HL-60/S4 treated with retinoic acid at 250 ng/mL for 4 days and 3 days (cell line): ENCODE data around the gene TMEM164.

Experiments
- in situ Hi-C: fragments of 300-500 bp; cut with MboI; formaldehyde crosslinking; loops from 2 replicates; pipeline ENCODE4 v1.7.0; 2022; ENCODE audit warnings: low sequenced_read_pairs

The TMEM164 gene

GRCh38 chrX:110161361-110161686 lies 158.4 kb downstream of the TMEM164 start:
- in situ Hi-C loops = loop anchor here (10.0 kb wide), 1 partner anchor 243 kb away; no protein-coding TSS in a partner anchor

GRCh38 chrX:110162131-110162530 lies 159.2 kb downstream of the TMEM164 start:
- in situ Hi-C loops = loop anchor here (10.0 kb wide), 1 partner anchor 243 kb away; no protein-coding TSS in a partner anchor

- in situ Hi-C loops = loop anchor here (10.0 kb wide), 1 partner anchor 242 kb away; no protein-coding TSS in a partner anchor
These were observed 160.0 kb downstream of the TMEM164 start for GRCh38 chrX:110162867-110163266.

DNA sequence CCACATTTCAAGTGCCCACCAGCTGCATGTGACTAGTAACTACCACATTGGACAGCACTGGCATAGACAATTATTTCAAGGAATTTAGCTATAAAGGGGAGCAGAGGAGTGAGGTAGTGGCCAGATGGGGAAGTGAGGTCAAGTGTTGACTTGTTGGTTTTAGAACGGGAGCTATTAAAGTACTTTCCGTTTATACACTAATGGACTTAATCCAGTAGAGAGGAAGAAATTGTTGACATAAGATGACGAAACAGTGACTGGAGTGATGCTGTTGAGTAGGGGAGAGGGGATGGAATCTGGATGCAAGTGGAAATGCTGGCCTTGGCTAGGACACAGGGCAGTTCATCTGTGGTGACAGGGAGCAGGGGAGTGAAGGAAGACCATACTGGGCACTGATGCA lies 160.6 kb downstream of the TMEM164 start:
- in situ Hi-C loops = loop anchor here (10.0 kb wide), 1 partner anchor 241 kb away; no protein-coding TSS in a partner anchor

- in situ Hi-C loops = loop anchor here (10.0 kb wide), 1 partner anchor 237 kb away; no protein-coding TSS in a partner anchor
These were observed 165.1 kb downstream of the TMEM164 start for GRCh38 chrX:110167952-110168451.

- in situ Hi-C loops = loop anchor here (10.0 kb wide), 1 partner anchor 236 kb away; no protein-coding TSS in a partner anchor
These were observed 165.7 kb downstream of the TMEM164 start for GRCh38 chrX:110168585-110168984.

DNA sequence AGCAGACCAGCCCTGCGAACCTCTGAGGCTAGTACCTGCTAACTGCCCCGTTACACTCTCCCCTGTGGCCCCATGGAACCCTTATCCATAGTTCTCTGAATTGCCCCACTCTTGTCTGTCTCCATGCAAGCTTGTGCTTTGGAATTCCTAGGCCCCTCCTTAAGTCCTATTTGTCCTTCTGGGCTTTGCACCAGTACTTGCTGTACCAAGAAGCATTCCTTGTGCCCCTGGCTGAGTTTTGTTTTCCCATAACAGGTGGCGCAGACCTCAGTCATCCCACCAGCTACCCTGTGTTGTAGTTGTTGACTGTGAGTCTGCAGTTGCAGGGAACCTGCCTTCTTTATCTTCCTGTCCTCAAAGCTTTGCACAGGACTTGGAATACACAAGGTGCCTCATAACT lies 167.1 kb downstream of the TMEM164 start:
- in situ Hi-C loops = no loop called here

DNA sequence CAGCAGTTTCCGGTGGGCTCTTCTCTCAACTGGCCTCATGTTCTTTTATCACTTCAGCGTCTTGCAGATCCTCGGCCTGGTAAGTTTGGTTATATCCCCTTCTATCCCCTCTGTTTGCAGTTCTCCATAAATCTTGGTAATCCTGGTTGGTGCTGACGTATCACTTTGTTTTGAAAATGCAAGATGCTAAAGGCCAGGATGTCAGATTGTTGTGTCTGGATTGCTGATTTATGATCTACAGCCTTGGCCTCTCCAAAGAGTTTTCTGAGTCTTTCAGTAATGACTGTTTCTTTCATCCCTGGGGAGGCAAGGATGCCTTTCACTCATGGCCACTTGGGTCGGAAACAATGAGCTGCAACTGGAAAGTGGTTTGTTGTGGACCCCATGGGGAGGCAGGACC lies 168.5 kb downstream of the TMEM164 start:
- in situ Hi-C loops = no loop called here

GRCh38 chrX:110172215-110172614 lies 169.3 kb downstream of the TMEM164 start:
- in situ Hi-C loops = no loop called here

- in situ Hi-C loops = no loop called here
These were observed 170.6 kb downstream of the TMEM164 start for GRCh38 chrX:110173192-110174175.

- in situ Hi-C loops = no loop called here
These were observed 172.2 kb downstream of the TMEM164 start for GRCh38 chrX:110175146-110175545.

- in situ Hi-C loops = no loop called here
These were observed 172.8 kb downstream of the TMEM164 start for GRCh38 chrX:110175696-110176095.

DNA sequence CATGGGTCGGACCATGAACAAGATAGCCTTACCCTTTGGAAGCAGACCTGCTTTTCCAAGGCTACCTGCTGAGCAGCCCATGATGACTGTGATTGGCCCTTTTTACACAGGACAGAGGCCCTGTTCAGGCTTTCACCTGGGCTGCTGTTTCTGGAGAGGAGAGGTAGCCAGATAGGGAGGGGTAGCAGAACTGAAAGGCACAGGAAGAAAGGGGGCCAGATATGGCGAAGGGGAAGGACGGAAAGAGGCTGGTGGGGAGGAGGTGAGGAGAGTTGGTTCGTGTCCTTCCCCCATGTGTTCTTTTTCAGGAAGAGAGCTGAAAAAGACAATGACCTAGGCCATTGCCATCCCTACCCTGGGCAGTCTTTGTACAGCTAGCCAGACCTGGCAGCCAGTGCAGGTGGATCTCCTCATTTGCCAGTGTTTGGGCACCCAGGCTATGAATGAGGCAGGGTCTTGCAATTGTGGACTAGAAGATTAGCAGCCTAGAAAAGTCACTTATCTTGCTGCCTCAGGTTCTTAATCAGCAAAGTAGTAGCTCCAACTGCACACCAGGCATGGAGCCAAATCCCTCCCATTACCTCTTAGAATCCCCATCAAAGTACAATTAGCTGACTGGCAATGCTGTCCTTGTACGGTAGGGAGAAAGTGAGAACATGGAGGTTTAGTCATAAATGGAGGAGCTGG lies 175.4 kb downstream of the TMEM164 start:
- in situ Hi-C loops = no loop called here

DNA sequence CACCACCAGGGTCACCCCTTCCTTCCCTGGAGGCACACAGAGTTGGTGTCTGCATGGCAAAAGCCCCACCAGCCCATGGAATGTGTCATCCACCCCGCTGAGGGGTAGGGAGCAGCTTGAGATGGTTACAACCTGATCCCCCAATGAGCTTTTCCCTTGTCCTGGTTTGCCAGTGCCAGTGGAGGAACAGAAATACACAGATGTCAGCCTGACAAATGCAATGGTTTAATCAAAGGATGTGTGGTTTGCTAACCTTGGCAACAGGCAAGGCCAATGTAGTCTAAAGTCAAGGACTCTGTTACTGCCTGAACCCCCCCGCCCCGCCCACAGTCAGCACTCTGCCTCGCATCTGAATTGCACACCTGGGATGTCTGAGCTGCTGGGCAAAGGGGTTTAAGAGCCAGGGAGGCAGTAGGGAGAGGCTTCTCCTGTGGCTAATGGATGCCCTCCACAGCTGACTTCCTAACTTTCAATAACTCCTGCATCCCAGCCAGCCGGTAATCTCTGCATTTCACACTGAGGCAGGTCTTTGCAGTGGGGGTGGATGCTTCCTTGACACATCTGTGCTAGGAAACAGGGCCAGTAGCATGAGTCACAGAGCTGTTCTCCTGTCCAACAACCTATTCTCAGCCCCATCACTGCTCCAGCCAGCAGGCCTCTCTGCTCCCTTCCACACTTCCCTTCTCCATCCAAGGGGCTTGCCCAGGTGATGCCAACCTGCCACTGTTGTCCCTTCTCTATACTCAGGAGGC lies 177.4 kb downstream of the TMEM164 start:
- in situ Hi-C loops = no loop called here

DNA sequence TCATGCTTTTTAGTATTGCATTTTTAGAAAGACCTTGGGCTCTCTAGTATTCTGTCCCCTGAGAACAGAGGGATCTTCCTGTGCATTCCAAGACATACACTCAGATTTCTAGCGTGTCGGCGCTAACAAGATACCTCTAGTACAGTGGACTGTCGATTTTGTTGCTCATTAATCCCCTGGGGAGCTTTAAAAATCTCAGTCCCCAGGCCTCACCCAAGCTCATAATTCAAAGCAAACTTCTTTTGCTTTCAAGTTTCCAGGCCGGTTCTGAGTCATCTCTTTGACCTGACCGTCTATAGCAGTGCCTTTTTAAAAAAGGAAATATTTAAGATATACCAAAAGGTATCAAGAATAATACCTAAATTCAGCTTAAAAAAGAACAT lies 178.0 kb downstream of the TMEM164 start:
- in situ Hi-C loops = no loop called here

DNA sequence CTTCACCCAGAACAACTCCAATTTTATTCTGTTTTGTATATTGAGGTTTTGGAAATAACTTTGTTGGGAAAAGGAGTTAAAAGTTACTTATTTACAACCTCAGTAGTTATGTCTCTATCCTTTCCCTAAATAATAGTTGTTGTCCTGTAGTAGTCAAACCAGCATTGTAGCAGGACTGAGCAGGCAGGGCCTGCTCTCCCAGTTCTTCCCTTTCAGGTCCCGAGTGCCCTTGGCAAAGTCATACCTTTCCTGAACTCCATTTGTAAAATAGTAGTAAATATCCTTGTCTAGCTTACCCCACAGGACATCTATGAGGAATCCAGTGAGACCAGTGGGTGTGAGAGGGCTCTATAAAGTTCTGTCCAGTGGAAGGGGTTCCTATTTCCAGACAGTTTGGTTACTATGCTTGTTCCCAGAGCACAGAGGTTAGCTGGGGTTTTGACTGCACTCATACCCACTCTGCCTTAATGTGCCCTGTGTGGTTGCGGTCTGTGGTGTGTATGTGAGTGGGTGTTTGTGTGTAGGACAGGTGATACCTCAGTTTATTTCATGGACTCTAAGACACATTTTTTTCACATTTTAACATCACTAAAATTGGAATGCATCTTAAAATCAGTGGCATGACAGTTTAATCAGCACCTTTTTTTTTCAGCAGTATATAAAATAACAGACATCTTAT lies 178.7 kb downstream of the TMEM164 start:
- in situ Hi-C loops = no loop called here

GRCh38 chrX:110182362-110182761 lies 179.4 kb downstream of the TMEM164 start:
- in situ Hi-C loops = no loop called here

DNA sequence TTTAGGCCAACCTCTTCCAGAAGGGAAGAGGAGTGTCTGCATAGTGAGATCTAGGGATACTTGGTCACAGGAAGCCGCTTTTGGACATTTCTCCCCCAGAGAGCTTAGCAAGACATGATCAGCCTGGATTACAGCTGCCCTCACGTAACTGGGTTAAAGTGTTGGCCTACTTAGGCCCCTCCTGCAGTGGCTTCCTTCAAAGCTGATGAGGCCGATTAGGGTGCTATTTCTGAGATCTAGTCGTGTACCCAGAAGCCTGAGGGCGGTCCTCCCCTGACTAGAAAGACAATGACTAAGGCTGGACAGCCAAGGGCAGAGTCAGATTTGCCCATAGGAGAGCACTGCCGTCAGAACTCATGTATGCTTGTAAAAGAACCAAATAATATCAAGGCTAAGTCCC lies 180.0 kb downstream of the TMEM164 start:
- in situ Hi-C loops = no loop called here

DNA sequence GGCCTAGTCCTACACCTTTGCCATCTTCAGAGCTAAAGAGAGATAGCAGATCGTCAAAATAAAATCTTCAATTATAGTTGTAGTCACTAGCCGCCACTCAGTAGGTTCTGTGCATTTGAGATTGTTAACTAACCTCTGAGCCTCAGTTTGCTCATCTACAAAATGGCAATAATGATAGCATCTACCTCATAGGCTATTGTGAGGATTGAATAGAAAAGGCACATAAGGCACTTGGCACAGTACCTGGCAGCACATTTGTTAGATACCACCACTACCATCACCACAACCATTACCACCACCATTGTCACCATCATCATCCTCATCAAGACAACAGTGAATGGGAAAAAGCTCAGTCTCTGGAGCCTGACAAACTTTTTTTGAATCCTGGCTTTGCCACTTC lies 180.4 kb downstream of the TMEM164 start:
- in situ Hi-C loops = no loop called here
